MG63 (cell line): ENCODE measurements around the gene DLGAP4. TPM values are rescaled to one million over a fixed set of nuclear protein-coding genes. Genes with fewer than 3 reads are reported as not detected.

Source experiments
- DNase-seq: peaks from one replicate; pipeline ENCODE4 v3.0.0-alpha.2; 2020
- H3K27me3 ChIP-seq: fragments of 250-450 bp; sonication (Bioruptor Pico); 2 replicates; pipeline ENCODE4 v1.5.1; 2020; ENCODE audit warnings: mild to moderate bottlenecking, moderate library complexity
- H3K36me3 ChIP-seq: fragments of 250-450 bp; sonication (Bioruptor Pico); 2 replicates; pipeline ENCODE4 v1.5.1; 2020; ENCODE audit warnings: mild to moderate bottlenecking, moderate library complexity
- H3K4me3 ChIP-seq: fragments of 250-450 bp; sonication (Bioruptor Pico); 2 replicates; pipeline ENCODE4 v1.5.1; 2020; ENCODE audit warnings: mild to moderate bottlenecking, moderate library complexity
- H3K9me3 ChIP-seq: fragments of 250-450 bp; sonication (Bioruptor Pico); 2 replicates; pipeline ENCODE4 v1.5.1; 2020; ENCODE audit warnings: mild to moderate bottlenecking, moderate library complexity
- total RNA-seq: library from RNA; depleted of rRNA; stranded (reverse); fragments of >200 nt; shearing (Covaris generic); gene quantifications from 2 replicates; pipeline ENCODE4 v1.2.3, GENCODE V29; 2014; ENCODE audit warnings: low replicate concordance; rRNA removed

DLGAP4 gene, protein sequence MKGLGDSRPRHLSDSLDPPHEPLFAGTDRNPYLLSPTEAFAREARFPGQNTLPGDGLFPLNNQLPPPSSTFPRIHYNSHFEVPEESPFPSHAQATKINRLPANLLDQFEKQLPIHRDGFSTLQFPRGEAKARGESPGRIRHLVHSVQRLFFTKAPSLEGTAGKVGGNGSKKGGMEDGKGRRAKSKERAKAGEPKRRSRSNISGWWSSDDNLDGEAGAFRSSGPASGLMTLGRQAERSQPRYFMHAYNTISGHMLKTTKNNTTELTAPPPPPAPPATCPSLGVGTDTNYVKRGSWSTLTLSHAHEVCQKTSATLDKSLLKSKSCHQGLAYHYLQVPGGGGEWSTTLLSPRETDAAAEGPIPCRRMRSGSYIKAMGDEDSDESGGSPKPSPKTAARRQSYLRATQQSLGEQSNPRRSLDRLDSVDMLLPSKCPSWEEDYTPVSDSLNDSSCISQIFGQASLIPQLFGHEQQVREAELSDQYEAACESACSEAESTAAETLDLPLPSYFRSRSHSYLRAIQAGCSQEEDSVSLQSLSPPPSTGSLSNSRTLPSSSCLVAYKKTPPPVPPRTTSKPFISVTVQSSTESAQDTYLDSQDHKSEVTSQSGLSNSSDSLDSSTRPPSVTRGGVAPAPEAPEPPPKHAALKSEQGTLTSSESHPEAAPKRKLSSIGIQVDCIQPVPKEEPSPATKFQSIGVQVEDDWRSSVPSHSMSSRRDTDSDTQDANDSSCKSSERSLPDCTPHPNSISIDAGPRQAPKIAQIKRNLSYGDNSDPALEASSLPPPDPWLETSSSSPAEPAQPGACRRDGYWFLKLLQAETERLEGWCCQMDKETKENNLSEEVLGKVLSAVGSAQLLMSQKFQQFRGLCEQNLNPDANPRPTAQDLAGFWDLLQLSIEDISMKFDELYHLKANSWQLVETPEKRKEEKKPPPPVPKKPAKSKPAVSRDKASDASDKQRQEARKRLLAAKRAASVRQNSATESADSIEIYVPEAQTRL
- total RNA-seq = 0.57 and 12.0 TPM in 2 replicates

DNA sequence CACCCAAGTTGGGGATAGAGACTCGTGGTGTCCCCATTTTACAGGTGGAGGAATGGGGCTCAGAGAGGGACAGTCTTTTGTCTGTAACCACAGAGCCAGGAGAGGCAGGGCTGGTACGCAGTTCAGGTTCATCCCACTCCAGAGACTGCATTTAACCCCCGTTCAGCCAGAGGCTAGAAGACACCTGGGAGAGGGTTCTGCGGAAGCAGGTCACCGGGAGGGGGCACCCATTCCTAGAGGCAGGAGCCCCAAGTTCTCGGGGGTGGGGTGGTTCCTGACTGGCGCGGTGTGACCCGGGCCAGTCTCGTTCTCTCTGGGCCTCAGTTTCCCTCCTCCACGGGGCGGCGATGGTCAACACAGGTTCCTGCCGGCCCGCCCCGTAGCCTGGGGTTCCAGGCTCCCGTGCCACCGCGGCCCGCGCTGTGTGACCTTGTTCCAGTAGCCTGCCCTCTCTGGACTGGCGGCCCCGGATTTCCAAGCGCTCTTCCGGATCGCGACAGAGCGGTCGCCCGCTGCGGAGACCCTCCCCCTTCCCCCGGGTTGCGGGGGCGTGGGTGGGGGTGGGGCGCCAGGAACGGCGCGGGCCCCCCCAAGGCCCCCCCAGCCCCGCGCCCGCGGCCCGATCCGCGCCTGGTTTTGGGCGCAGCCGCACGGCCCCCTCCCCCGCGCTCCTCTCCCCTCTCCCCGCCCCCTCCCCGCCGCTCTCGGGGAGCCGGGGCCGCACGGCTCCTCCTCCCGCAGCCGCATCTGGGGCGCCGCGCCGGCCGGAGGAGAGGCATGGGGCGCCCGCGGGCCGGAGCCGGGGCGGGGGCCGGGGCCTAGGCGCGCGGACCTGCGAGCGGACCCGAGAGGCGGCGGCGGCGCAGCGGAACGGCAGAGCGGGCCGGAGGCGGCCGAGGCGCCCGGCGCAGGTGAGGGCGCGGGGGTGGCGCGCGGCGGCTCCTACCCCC lies at the start of gene DLGAP4:
DLGAP4 (plus strand) TSS at position 738 of the 950 bp plus-strand sequence. CDS start 125,379 bp downstream, outside the sequence.
- Histone ChIP-seq H3K27me3 (peaks cover 77% of the 10 kb centered on the region), H3K4me3 (no peak within 1 kb of the TSS), H3K36me3 (no peaks in the 10 kb centered on the region), H3K9me3 (no peaks in the 10 kb centered on the region)
- no peak for DNase-seq

DNA sequence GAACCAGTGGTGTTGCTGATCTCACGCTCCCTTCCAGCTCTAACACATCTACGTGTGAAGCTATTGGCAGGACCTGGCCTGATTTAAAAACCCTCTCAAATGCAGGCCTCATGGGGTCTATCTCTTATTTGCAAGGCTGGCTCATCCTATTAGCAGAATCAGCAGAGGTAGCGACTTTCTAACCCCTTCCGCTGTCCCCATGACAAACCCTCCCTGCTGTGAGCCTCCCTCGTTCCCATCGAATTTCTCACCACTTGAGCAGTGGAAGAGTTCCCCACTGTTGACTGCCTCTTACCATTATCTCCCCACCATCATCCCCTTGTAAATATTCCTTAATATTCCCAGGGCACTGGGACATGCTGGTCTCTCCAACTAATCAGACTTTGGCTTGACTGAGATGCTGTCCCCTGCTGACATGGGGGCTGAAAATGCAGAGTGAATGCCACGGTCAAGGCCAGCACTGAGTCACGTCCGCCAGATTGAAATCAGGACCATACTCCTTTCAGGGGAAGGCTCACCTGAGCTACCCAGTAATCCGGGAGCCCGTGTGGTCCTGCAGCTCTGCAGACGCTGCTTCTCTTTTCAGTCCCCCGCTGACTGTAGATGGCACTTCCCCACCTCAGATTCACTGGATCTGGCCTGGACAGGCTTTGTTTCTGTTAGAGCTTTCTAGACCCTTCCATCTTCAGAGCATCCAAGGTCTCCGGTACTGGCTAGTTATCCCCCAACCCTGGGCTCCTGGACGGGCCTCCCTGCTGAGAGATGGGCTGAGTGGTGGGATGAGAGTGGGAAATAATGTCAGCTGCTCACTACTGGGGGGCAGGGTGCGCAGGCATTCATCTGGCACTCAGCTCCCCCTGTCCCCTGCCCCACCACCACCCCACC lies 46.7 kb upstream of the DLGAP4 start:
- Histone ChIP-seq H3K27me3 (no peaks in the 10 kb centered on the region), H3K9me3 (no peaks in the 10 kb centered on the region), H3K4me3 (no peak overlapping the region), H3K36me3 (peaks cover 19% of the 10 kb centered on the region)
- no peak for DNase-seq

DNA sequence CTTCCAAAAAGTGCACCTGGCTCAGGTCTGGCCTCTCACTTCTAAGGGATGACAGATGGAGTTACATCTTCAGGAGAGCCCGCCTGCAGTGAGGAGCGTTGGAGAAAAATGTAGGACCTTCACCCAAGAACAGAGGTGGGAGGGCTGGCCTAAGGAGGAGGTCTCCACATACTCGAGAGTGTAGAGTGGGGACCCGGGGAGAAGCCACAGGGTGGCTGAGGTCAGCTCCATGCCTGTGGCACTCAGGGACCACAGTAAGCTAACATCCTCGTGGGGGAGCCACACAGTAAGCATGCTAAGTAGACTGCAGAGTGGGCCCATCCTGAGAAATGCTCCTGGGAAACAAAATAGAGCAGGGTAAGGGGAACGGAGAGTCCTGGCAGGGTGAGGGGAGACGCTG lies 45.8 kb upstream of the DLGAP4 start:
- H3K36me3 ChIP-seq = peaks cover 11% of the 10 kb centered on the region
- no peaks in the 10 kb centered on the region for H3K9me3 ChIP-seq
- no peaks in the 10 kb centered on the region for H3K27me3 ChIP-seq
- no peak for DNase-seq
- H3K4me3 ChIP-seq = no peak overlapping the region

DNA sequence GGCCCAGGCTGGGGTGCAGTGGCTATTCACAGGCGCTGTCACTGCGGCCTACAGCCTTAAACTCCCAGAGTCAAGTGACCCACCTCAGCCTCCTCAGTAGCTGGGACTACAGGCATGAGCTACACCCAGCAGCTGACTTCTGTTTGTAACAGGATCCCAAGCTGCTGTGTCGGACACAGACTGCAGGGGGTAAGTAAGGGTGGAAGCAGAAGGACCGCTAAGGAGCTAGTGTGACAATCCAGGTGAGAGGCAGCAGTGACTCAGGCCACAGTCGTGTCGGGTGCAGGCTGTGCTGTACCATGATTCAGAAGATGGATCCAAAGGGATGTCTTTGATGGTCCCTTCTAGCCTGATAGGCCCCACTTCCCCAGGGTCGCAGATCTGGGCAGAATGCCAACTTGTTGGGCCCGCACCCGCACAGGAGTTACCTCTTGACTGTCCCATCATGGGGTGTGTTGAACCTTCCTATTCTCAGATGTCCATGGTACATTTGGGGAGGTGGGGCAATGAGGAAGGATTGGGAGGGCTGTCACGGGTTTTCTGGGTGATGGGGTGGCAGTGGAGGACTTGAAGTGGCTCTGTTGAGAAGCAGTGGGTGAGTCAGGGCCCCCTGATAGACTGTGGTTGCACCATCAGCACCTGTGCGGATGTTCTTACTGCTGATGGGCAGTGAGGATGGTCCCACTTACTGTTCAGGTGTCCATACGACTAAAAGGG lies 44.6 kb upstream of the DLGAP4 start:
- Histone ChIP-seq H3K9me3 (no peaks in the 10 kb centered on the region), H3K27me3 (no peaks in the 10 kb centered on the region), H3K36me3 (peaks cover 6% of the 10 kb centered on the region), H3K4me3 (no peak overlapping the region)
- no peak for DNase-seq

DNA sequence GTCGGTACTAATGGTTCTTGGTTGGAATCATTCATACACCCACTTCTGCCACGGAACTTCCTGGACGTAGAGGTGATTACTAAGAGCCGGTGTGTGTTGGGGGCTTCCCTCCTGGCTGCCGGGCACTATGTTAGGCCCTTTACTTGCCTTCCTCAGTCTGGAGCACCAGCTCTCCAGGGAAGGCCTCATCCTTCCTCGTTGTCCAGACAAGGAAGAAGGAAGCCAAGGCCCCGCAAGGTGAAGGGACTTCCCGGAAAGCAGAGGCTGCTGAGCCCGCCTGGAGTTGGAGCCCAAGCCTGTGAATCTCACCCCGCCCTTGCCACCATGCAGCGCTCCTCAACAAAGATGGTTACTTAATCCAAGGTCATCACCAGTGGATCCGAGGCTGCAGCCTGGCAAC lies 43.7 kb upstream of the DLGAP4 start:
- Histone ChIP-seq H3K9me3 (no peaks in the 10 kb centered on the region), H3K27me3 (no peaks in the 10 kb centered on the region), H3K4me3 (no peak overlapping the region), H3K36me3 (no peaks in the 10 kb centered on the region; the same call in 1 of the 2 replicates)
- DNase-seq = no peak

DNA sequence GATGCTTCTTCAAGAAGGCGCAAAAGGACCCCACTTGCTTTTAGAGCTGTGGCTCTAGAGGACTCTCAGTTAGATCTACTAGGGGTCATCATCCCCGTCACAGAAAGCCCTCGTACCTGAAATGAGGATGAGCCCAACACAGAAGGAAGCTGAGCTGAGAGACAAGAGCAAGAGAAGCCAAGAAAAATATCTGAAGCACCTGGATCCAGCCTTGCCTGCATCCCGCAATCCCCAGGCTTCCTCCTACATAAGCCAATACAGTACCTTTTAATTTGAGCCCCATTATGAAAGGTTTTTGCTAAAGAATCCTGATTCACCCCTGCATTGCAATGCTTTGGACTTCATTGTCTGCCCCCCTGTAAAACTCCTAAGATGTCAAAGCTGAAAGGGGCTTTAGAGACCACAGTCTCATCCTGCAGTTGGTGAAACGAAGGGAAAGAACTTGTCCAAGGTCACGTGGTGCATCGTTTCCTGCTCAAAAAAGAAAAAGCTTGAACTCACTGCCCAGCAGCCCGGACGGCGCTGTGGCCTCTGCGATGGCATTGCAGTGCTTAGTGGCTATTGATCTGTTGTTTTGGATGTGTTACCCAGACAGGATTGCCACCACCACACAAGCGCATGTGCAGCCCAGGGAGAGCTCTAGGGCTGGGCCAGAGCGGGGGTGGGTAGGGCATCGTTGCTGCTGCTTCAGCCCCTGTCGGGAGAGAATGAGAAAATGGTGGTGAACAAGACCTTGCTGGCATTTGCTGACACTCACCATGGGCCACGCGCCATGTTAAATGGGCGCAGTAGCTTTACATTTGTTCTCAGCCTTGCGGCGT lies 41.5 kb upstream of the DLGAP4 start:
- Histone ChIP-seq H3K9me3 (no peaks in the 10 kb centered on the region), H3K36me3 (no peaks in the 10 kb centered on the region), H3K27me3 (no peaks in the 10 kb centered on the region), H3K4me3 (no peak overlapping the region)
- DNase-seq = no peak

DNA sequence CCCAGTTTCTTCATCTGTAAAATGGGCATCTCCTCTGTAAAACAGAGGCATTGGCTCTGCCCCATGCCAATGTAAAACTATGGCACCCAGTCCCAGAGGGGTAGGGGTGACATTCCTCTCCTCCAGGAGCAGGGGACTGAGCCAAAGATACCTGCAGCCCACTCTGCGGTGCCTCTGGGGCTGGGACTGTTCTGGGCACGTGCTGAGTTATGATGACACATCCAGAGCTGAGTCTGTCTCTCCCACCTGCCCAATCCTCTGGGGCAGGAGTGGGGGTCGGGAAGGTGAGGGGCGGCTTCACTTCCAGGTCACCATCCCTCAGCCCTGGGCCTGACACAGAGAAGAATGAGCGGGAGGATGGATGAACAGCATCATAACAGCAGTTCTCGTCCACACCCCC lies 40.0 kb upstream of the DLGAP4 start:
- DNase-seq = no peak
- Histone ChIP-seq H3K36me3 (no peaks in the 10 kb centered on the region), H3K4me3 (no peak overlapping the region), H3K27me3 (no peaks in the 10 kb centered on the region), H3K9me3 (no peaks in the 10 kb centered on the region)

DNA sequence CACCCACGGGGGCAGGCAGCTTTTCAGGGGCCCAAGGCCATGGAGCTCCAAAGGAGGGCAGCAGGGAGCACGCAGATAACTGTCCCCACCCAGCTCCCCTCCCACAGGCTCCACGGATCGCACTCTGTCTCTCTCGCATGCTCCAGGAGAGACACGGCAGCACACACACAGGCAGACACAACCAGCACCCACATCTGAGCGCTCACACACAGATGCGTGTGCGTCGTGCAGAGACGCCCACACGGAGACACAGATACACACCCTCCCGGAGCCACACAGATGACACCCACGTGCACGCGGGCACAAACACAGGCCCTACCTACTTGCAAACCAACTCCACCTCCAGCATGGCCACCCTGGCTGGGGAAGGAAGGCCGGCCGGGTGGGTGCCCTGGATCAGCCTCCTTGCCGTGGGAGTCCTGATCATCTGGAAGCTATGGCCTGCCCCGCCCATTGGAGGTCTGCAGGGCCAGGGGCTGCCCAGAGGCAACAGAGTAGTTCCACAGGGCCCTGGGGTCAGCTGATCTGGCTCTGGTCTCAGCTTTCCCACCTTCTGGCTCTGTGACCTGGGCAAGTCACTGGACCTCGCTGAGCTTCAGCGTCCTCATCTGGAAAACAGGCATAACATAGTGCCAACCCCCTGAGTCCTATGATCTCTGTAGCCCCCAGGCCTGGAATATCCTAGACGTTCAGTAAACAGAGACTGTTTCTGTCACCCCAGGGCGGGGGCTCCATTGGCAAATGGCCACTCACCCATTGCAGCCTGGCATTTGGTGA lies 38.3 kb upstream of the DLGAP4 start:
- no peak for DNase-seq
- Histone ChIP-seq H3K27me3 (no peaks in the 10 kb centered on the region), H3K9me3 (no peaks in the 10 kb centered on the region), H3K4me3 (no peak overlapping the region), H3K36me3 (no peaks in the 10 kb centered on the region)

DNA sequence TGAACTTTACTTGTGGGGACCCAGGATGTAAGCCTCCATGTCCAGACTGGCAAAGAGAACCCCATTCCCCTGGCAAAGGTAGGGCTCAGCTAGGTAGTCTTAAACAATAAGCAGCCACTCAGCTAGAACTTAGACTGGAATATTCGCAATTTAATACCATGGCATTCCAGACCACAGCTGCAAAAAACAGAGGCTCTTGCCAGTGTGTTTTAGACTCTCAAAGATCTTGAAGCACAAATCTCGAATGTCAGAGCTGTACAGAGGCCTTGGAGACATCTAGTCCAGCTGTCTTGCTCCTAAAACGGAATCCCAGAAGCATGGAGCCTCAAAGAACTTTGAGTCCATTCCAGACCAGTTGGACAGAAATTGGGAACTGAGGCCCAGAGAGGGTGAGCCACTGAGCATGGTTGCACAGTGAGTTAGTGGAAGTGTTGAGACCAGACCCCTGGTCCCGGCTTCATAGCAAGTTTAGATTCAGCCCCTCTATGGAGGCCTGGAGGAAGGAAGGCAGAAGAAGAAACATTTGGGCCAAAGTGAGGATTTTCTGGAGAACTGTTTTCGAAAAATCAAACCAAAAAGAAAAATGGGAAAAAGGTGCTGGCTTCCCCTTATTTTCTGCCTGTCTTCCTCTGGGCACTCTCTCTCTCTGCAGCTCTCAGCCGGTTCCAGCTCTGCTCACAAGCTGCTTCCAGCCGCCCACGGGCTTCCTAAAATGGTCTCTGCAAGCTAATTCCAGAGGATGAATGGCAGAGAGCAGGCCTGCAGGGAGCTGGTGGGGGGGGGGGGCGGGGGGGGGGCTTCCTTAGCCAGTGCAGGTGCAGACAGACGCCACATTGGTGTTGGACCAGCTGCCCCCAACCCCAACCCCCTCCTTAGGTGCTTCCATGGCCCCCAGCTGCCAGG lies 37.4 kb upstream of the DLGAP4 start:
- Histone ChIP-seq H3K27me3 (no peaks in the 10 kb centered on the region), H3K4me3 (no peak overlapping the region)
- no peak for DNase-seq

DNA sequence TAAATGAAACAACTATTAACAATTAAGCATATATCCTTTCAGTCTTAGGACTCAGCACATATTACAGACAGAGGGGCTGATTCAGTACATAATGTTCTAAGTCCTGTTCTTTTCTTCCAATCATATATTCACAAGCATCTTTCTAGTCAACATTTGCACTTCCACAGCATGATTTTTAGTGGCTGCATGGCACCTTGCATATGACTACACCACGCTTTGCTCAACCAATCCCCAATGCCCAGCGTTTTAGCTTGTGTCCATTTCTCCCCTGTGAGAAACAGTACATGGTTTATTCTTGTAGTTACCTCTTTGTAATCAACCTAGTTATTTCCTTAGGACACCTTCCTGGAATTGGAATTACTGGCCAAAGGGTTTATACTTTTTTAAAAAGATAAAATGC lies 36.6 kb upstream of the DLGAP4 start:
- no peak overlapping the region for H3K4me3 ChIP-seq
- no peaks in the 10 kb centered on the region for H3K36me3 ChIP-seq
- no peak for DNase-seq
- H3K27me3 ChIP-seq = no peaks in the 10 kb centered on the region
- no peaks in the 10 kb centered on the region for H3K9me3 ChIP-seq

More for the DNA sequence above, 37.4 kb upstream of the DLGAP4 start:
- Histone ChIP-seq H3K36me3 (no peaks in the 10 kb centered on the region), H3K9me3 (no peaks in the 10 kb centered on the region)

DNA sequence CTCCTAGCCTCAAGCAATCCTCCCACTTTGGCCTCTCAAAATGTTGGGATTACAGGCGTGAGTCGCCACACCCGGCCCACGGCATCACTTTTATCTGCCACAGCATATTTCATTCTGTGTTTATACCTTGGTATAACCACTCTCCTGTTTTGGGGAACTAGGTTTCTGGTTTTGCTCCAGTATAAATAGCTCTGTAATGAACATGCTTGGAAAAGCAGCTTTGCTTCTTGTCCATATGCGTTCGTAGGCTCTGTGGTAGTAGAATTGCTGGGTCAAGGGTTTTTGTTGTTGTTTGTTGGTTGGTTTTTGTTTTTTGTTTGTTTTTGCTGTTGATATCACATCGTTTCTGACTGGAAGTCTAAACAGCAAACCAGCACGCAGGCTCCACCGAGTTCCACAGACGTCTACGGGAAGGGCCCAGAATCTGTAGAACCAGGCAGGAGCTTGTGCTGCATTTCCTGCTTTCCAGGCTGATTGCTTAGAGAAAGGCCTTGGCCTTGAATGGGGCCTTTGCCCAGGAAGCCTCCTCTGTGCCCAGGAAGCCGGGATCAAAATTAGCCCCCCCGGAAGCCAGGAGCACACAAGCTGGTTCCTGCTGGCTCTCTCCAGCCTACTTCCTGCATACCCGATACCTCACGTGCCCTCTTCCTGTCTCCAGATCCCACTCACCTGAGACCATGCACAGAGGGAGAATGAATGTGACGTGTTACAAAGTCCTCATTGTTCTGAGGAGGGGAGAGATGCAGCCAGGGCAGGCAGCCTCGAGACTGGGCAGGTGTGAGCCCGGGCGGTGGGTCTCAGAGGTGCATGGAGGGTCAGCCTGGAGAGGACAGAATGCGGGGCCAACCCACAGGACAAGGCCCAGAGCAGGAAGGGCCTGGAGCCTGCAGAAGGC lies 35.1 kb upstream of the DLGAP4 start:
- Histone ChIP-seq H3K4me3 (no peak overlapping the region), H3K36me3 (no peaks in the 10 kb centered on the region), H3K27me3 (no peaks in the 10 kb centered on the region), H3K9me3 (no peaks in the 10 kb centered on the region)
- DNase-seq = no peak
